Suppressor macrophage treated with lipopolysaccharide for 4 hours (primary cell): ENCODE measurements around the gene SPR.

ENCODE experiments used
- DNase-seq: peaks from one replicate; pipeline ENCODE4 v3.0.0-alpha.2; 2020

Gene SPR

DNA sequence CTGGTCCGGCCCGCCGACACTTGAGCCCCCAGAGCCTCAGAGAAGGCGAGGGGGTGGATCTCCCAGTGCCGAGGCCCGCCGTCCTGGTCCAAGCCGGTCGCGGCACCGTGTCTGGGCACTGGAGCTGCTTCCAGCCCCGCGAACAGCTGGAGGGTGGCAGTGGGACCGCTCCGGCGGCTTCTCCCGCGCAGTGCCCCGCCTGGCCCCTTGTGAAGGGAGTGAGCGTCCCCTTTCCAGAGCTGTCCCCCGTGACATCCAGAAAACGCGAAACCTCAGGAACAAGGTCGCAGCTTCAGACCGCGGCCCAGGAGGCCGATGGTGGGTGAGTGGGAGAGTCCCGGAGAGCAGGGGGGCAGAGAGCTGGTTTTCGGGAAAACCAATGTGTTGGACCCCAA lies 29.5 kb downstream of the SPR start:
- no peak for DNase-seq

DNA sequence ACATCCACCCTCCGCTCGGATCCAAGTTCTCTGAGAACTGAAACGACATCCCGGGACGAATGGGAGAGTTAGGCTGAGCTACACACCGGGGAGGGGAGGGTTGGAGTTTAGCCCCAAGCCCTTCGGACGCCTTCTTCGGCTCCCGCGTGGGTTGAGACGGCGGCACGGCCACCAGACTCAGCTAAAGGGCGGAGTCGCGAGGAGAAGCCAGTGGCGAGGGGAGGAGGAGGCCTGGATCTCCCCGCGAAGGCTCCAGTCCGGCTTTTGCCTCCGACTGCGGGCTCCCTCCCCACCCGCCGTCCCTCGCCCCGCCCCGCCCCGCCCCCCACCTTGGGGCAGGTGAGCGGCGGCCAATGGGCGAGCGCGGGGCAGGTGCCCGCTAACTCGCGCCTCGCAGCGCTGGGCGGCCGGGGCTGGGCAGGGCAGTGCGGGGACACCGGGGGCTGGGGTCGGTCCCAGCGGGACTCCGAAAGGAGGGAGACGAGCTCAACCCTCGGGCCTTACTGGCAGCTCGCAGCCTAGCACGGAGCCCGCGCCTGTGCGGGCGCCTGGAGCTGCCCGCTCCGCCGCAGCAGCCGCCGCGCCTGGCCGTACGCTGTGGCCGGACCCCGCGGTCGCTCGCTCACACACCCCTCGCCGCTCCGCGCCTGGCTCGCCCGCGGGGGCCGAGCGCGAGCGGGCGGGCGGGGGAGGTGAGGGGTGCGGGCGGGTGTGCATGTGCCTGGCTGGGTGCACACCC lies 30.1 kb downstream of the SPR start, which contains the start of gene EMX1:
TSS of gene EMX1 (plus strand) at position 382 of the 739 bp plus-strand sequence. CDS start at position 716, 334 bp downstream.
- DNase-seq = peak; percentile 10

DNA sequence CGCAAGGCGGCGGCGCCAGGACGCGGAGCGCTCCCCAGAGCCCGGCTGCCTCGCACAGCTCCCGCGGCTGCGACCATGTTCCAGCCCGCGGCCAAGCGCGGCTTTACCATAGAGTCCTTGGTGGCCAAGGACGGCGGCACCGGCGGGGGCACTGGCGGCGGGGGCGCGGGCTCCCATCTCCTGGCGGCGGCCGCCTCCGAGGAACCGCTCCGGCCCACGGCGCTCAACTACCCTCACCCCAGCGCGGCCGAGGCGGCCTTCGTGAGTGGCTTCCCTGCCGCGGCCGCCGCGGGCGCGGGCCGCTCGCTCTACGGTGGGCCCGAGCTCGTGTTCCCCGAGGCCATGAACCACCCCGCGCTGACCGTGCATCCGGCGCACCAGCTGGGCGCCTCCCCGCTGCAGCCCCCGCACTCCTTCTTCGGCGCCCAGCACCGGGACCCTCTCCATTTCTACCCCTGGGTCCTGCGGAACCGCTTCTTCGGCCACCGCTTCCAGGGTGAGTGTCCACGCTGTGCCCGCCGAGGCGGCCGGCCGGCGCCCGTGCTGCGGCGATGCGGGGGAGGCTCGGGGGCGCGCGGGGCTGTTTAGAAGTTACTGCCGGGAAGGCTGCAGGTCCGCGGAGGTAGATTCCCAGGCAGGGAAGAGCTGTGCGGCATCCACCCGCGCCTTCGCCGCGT lies 30.8 kb downstream of the SPR start:
- no peak for DNase-seq

DNA sequence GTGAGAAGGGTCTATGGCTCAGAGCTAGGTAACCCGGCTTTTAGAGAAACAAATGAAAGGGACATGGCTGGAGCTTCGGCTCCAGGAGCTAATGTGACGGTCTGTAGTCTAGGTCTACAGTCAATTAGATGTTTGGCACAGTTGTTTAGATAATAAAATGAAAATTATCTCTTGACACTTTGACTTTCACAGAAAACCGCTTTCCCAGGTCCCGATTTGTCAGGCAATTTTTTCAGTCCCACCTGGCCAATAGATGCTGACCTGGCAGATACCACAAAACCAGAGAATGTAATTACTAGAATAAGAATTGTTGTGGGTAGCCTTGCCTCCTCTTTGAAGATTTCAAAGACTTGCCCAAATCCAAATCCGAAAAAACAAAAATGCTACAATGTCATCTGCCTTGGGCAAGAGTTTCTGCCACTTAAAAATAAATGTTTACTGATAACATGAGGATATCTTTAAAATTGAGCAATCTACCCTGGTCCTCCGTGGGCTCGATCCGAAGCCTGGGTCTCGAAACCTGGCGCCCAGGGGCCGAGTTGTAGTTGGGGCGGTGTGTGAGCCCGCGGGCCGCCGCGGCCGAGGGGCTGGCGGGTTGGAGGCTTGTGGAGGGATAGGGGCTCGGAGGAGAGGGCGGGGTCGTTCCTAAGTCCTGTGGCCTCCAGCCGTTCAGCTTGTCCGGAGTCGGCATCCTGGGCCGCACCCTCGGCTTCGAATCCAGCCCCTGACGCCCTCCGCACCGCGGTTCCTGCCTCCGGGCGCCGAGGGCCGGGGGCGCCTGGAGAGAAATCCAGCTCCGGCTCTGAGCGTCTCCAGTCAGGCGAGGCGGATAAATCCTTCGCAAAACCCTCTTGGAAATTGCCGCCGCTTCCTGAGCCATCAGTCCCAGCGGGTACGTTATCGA lies 32.5 kb downstream of the SPR start:
- DNase-seq = no peak

DNA sequence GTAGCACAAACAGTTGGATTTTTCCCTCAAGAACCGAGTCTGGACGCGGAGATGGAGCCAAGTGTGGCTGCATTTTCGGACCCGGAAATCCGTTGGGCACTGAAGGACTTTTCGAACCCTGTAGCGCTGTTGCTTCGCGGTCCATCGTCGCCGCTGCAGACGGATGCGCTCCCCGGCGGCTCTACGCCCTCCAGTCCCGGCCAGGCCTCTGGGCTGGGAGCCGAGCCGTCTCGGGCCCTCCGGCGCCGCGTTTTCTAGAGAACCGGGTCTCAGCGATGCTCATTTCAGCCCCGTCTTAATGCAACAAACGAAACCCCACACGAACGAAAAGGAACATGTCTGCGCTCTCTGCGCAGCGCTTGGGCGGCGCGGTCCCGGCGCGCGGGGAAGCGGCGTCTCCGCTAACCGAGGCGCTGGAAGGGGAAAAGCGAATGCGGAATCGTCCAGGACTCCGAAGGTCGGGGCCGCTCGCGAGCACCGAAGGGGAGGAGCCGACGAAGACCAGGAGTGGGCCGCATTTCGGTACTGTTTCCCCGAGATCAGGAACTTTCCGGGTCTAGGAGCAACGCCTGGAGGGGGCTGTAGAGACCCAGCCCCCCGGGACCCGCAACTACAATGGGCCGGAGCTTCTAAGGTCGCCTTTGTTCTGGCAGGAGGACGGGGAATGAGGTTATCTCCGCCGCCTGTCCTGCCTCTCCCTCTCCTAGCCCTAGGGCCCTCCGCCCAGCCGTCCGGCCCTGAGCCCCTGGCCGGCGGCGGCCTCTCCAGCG lies 33.3 kb downstream of the SPR start:
- DNase-seq = peak; percentile 34

DNA sequence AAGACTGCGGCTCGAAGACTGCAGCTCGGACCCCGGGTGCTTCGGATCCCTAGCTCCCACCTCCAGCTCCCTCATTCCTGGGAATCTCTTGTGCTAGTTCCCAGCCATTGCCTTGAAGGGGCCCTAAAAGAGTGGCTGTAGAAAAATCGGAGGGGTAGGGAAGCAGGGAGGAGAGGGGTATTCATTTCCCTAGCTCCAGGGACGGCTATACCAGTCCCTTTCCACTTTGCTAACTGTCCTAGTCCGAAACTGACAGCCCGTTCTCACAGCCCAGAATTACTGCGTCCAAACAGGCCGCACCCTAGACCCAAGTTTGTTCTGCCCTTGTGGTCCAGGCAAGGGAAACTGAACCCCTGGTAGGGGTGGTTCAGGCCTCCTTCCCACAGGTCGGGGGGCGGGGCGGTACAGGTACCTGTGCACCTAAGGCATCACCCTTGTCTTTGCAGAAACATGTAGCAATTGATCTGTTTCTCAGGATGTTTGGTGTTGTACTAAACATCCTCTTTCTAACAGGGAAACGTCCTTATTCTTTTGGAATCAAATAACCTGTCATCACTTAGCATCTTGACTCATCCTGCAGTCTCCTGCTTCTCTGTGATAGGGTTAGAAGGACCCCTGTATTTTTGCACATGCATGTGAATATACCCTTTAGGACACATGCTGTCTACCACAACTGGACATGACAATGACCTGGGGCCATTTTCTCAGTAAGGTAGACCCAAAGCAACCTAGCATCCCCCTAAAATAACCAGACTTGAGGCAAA lies 34.1 kb downstream of the SPR start:
- no peak for DNase-seq

DNA sequence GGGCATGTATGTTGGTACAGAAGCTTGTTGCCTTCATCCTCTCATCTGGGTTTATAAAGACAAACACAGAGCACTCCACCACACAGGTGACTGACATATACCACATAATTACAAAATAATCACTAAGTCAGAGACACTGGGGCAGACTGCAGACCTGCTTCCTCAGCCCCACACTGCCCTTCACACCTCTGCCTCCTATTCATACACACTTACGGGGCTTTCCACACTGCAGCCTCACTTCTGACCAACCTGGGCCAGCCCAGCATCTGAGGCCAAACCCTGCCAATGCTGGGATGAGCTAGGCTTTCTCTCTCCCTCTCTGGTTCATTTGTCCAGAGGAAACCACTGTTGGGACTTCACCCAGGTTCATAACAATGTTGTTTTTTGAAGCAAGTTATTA lies 34.6 kb downstream of the SPR start:
- no peak for DNase-seq

DNA sequence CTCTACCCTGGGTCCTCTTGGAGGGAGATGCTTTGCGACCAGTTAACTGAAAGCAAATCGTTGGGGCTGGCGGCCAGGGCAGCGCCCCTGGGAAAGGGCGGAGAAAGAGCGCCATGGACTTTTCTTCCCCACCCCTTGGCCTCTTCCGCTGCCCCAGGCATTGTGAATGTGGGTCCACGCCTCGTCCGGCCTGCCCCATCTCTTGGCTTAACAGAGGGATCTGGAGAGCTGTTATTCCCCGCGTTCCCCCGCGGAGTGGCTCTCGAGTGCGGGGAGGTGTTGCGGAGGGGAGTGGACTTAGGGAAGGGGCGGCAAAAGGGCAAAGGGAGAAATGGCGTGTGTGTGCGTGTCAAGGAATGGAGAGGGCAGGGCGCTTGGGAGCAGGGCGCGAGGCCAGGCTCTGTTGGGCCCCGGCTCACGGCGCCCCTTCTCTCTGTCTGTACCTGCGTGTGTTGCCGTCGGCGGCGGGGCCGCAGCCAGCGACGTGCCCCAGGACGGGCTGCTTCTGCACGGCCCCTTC lies 36.7 kb downstream of the SPR start:
- no peak for DNase-seq

DNA sequence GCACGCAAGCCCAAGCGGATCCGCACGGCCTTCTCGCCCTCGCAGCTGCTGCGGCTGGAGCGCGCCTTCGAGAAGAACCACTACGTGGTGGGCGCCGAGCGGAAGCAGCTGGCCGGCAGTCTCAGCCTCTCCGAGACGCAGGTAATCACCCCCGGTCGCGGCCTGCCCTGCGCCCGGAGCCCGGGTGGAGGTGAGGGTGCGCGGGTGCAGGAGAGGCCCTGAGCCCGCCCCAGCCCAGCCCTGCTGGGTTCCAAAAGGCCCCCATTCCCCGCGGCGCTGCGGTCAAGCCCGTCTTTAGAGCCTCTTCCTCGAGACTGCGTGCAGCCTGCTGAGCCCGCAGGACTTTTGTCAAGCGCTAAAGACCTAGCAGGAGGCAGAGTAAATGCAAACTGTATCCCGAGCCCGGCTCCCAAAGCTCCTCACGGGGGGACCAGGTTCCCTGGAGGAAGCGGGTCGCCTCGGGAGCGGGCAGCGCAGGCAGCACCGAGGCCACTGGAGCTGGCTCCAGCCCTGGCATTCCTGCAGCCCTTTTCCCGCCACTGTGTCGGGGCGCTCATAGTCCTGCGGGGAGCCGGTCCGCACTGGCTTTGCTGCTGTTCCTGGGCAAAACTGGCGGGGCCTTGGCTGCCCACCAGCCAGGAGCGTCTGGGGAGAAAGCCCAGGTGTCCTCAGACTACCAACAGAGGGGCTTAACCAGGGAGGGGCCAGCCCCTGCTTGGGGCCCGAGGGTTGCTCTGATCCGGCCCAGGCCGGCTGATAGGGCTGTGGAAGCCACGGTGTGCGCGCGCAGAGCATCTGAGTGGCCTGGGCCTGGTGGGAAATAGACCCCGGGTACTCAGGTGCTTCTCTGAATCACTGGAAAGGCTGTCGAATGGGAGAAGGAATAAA lies 37.4 kb downstream of the SPR start:
- DNase-seq = no peak

DNA sequence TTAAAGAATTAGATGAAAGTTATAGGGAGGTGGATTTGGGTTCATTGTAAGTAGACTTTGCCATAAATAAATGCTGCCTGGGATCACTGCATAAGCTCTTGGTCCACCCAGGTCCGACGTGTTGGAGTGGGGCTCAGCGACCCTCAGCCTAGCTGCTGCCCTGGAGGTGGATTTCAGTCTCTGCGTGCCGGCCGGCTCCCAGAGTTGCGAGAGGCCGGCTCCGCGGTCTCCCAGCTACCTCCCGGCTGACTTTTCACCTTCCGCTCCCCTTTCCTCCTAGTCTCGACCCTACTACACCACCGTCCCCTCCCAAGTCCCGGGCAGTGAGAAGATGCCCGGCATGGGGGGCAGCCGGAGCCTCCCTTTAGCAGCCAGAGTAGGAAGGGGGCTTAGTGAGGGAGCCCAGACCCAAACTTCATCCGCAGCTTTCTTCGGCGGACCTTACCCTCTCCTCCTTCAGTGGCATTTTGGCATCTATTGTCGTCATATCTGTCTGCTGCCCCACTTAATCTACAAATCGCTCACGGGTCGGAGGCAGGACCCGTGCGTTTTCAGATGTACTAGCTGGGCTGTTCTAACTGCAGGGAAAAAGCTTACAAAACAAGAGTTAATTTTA lies 38.2 kb downstream of the SPR start:
- DNase-seq = no peak

DNA sequence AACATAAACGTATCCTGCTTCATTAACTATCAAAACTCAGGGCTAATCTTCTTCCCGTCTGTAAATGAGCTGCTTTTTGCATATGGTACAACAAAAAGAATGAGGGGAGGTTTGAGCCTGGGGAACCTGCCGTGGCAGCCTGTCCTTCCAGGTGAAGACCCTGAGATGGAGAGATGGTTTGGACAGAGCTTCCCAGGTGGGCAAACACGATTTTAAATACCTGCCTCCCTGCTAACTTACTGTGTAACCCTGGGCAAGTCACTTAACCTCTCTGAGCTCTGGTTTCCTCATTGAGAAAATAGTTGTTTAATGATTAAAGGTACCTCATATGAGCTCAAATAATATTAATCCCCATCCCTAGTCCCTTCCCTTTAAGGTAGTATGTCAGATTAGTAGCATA lies 39.2 kb downstream of the SPR start:
- no peak for DNase-seq

DNA sequence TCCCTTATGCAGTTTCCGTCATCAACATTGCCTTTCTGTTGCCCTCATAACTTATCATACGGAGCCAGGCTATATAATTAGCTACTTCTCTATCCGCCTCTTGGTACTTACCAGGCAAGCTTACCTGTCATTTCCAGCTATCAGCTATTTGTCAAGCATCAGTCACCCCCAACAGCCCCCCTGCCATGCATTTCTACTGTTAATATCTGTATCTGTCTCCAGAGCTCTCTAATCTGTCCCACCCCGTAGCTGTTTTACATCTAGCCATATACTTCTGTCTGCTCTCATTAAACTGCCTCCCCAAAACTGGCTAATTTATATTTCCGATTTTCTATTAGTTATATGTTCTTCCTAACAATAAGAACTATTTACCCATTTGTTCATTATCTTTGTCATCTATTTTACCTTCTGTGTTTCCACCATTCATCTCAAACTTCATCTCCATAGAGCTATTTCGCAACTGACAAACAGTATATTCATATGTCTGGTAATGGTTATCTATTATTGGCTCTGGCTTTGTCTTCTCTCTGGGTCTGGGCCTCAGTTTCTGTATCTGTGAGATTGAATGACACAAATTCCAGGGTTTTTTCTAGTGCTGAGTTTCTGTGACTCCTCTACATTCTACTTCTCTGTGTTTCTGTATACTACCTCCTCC lies 39.7 kb downstream of the SPR start:
- DNase-seq = no peak

DNA sequence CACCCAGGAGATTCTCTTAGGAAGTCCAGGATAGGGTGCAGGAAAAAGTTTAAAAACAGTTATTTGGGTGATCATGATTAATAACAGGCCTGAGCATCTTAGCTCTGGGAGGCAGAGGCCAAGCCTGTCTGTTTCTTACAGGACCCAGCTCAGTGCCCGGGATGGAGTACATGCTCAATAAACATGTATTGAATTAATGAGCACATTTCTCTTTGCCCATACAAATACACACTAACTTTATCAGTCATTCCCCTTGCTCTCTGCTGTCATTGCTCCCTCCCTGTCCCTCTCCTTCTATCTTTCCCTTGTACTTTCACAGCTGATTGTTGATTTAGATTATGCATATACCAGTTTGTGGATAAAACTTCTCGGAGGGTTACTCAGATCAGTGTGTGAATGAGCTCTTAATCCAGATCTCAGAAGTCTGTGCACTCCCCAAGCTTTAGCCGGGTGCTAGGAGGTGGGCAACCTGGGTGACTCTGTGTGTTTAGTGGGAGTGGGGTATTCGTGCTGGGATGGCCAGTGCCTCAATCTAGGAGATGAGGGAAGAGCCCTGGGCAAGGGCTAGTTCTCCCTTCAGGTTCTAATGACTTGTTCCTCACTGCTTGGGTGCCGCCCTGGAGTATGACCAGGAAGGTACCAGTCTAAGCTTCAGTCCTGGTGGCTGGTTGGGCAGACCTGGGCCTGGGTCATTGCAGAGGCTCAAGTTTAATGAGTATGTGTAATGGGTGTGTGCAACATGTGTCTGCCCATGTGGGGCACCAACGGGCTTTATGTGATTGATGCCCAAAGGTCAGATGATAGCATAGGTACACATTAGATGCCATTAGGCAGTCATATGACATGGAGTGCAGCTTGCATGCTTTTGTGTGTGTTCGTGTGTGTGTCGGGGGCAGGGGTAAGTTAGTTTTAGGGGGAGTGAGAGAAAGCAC lies 40.7 kb downstream of the SPR start:
- no peak for DNase-seq

DNA sequence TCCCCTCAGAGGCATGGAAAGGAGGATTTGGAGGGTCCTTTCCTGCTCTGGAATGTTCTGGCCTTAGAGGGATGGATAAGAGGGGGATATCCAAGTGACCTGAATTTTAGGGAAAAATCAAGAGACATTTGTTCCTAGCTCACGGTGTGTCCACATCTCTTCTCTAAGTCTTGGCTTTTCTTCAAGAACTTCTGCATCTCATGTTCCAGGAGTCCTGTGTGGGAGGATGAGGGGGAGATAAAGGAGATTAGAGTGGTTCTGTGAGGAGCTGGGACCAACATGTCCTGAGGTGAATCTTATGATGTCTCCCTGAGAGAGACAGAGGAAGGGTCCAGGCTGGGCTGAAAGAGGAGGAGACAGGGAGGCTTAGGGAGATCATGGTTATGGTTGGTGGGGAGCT lies 41.8 kb downstream of the SPR start:
- DNase-seq = no peak

DNA sequence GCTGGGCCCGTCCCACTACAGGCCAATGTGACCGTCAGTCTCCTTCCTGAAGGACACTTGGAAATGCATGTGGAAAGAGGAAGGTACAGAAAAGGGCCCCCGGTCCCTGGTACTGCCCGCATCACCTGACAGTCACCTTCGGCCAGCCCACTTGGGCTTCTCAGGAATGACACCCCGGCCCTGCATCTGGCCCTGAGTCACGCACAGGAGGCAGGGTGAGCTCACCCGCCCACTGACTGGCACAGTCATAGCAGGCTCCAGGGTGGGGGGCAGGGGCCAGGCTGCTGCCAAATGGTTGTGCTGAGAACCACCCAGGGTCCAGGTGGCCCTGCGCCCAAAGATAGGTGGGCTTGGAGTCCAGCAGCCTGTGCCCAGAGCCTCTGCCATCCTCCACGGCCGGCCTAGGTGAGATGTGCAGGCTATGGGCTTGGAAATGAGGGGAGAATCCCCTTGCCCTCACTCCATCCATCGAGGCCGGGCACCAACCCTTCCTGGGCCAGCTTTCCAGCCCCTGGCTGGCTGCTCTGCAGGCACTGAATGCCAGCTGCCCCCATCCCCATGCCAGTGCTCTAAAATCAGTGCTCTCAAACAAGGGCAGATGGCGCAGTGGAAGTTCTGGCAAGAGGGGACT lies 44.2 kb downstream of the SPR start:
- DNase-seq = peak; percentile 45

DNA sequence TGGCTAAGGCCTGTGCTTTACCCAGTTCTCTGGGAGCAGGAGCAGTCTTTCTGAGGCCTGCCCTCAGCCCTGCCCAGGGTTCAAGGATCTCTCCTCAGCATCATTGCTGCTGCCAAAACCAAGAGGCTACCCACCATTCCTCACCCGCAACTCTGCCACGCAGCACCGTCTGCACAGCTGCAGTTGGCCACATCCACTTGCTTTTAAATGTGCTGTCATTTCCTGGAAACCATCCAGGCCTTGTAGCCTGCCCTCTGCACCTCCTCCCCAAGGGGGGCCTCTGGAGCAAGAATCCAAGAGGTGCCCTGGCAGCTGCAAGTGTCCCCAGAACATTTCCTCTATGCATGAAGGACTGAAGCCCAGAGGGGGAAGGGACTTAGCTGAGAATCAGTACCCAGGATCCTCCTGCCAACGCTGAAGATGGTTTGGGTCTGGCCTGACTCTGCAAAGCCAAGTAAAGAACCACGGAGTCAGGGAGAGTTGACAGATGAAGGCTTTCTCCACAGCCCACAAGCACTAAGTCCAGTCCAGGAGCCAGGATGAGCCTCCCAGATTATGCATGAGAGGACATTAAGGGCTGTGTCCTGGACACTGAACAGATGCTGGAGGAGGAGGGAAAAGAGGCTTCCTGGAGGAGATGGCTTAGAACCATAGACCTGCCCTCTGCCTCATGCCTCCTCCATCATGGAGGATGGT lies 45.0 kb downstream of the SPR start:
- DNase-seq = no peak

DNA sequence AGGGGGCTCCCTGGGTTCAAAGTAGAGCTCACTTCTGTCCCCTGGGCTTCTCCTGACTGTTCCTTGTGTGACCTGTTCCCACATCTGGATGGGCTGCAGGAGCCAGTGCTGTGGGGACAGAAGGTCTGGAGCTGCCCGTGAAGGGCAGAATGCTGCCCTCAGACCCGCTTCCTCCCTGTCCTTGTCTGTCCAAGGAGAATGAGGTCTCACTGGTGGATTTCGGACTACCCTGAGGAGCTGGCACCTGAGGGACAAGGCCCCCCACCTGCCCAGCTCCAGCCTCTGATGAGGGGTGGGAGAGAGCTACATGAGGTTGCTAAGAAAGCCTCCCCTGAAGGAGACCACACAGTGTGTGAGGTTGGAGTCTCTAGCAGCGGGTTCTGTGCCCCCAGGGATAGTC lies 45.6 kb downstream of the SPR start:
- DNase-seq = no peak
